NCI-H460 (cell line): ENCODE results near the gene ARF5. TPM values are rescaled to one million over a fixed set of nuclear protein-coding genes. Genes with fewer than 3 reads are reported as not detected.
"Not testable (repeated sequence)": the region's sequence is repeated elsewhere in the genome, so short reads cannot be mapped to it uniquely, and the experiment has no call there.

ENCODE experiments used
- DNase-seq: peaks from one replicate; pipeline ENCODE4 v3.0.0-alpha.2; 2016; ENCODE audit warnings: low read depth; ENCODE audit errors: extremely low read depth
- polyA plus RNA-seq: library from polyadenylated mRNA; depleted of rRNA; stranded (reverse); fragments of >200 nt; gene quantifications from 2 replicates; pipeline ENCODE4 v1.2.3, GENCODE V29; 2014; cell fraction: nucleus; rRNA removed
- total RNA-seq: library from RNA; depleted of rRNA; stranded (reverse); fragments of >200 nt; shearing (Covaris generic); gene quantifications from 2 replicates; pipeline ENCODE4 v1.2.3, GENCODE V29; 2014; rRNA removed

ARF5 gene
- total RNA-seq: 104 and 112 TPM in 2 replicates
- 212 and 236 TPM in 2 replicates for polyA plus RNA-seq

DNA sequence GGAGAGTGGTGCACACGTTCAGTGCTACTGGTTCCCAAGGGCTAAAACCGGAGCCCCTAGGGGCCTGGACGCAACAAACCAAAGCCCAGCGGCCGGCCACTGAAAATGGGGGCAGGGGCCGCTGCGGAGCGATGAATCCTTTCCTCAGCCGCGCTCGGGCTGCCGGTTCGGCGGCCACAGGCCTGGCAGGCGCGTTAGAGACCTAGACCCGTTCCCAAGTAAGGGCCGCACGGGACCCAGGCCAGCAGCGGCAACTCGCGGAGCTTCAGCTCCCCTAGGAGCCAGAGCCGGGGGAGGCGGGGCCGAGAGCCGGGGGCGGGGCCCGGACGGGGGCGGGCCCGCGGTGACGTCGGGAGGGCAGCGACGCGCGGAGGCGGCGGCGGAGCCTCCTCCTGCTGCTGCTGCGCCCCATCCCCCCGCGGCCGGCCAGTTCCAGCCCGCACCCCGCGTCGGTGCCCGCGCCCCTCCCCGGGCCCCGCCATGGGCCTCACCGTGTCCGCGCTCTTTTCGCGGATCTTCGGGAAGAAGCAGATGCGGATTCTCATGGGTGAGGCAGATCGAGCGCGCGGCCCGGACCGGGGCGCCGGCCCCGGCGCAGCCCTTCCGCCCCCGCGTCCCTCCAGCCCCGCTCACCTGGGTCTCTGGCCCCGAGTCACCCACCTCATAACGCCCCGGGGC, at the start of gene ARF5:
Gene ARF5 (plus strand): TSS at position 393 of the 678 bp plus-strand sequence. CDS start 88 bp downstream, at position 481.
- DNase-seq: peak; percentile 81

- DNase-seq: no peak
Measured at GRCh38 chr7:127539116-127539515, 49.1 kb upstream of the ARF5 start.

GRCh38 chr7:127540461-127540860, 47.8 kb upstream of the ARF5 start:
- not testable (repeated sequence) for DNase-seq

- no peak for DNase-seq
Measured at GRCh38 chr7:127541548-127541947, 46.7 kb upstream of the ARF5 start.

GRCh38 chr7:127546313-127546712, 41.9 kb upstream of the ARF5 start:
- DNase-seq: no peak

GRCh38 chr7:127550247-127550646, 38.0 kb upstream of the ARF5 start:
- DNase-seq: no peak

DNA sequence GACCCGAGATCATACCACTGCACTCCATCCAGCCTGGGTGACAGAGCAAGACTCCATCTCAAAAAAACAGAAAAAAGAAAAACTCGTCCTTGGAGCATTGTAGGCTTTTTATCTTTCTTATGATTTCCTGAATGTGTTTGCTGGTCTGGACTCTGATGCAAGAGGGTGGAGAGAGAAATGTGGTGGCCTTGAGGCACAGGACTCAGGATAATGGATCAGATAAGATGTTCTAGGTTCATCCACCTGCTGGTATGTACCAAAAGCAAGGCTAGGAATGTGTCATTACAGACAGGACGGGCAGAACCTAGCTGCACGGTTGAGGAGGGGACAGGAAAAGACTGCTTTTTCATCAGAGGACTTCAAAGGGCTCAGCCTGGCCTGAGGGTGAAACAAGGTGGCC, 36.3 kb upstream of the ARF5 start:
- DNase-seq: no peak

DNA sequence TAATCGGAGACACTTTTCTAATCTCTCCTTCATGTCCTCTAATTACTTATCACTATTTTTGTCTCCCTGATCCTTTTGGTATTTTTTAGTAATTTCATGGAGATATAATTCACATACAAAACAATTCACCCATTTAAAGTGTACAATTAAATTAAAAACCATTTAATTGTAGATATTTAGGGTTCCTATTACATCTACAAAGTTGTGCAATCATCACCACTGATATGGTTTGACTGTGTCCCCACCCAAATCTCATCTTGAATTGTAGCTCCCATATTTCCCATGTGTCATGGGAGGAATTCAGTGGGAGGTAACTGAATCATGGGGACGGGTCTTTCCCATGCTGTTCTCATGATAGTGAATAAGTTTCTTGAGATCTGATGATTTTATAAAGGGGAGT, 31.8 kb upstream of the ARF5 start:
- DNase-seq: no peak

DNA sequence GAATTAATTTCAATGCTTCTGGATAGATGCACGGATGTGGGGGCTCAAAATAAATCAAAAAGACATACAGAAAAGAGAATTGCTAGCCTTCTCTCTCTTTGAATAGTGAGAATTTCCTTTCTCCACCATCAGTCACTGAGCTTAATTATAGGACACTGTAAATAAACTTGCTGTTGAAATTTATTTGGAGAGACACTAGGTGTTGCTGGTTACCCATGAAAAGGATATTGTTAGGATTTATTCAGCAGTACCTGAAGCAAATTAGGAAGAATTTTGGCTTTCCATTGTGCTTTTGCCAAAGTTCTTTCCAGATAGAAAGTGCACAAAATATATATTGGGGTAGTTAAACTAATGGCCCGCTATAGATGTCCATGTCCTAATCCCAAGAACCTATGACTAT, 30.4 kb upstream of the ARF5 start:
- DNase-seq: no peak

- DNase-seq: no peak
Measured at GRCh38 chr7:127566242-127566641, 22.0 kb upstream of the ARF5 start.

DNA sequence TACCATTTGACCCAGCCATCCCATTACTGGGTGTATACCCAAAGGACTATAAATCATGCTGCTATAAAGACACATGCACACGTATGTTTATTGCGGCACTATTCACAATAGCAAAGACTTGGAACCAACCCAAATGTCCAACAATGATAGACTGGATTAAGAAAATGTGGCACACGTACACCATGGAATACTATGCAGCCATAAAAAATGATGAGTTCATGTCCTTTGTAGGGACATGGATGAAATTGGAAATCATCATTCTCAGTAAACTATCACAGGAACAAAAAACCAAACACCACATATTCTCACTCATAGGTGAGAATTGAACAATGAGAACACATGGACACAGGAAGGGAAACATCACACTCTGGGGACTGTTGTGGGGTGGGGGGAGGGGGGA, 20.2 kb upstream of the ARF5 start:
- DNase-seq: not testable (repeated sequence)

DNA sequence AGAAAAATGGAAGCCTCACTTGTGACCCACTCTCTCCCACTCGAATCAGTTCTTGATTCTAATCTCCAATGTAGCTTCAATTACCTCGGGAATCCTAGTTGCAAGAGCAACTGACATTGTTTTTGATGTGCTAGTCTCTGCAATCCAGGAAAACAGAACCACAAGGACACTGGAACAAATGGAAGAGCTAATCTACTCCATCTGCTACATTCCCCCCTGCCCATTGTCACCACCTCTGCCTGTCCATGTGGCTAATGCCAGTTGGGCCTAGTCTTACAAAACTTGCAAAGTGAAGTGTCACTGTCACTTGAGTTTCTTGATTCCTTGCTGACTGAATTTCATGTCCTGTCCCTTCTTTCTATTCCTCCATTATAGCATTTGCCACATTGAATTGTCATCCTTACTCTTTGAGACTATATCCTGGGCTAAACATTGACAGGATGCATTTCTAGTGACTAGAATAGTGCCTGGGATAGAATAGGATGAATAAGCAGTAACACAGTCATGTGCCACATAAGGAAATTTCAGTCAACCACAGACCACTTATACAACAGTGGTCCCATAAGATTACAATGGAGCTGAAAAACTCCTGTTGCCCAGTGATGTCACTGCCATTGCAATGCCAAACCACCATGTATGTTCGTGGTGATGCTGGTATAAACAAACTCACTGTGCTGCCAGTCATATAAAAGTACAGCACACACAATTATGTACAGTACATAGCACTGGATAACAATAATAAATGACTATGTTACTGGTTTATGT, 16.3 kb upstream of the ARF5 start:
- no peak for DNase-seq

DNA sequence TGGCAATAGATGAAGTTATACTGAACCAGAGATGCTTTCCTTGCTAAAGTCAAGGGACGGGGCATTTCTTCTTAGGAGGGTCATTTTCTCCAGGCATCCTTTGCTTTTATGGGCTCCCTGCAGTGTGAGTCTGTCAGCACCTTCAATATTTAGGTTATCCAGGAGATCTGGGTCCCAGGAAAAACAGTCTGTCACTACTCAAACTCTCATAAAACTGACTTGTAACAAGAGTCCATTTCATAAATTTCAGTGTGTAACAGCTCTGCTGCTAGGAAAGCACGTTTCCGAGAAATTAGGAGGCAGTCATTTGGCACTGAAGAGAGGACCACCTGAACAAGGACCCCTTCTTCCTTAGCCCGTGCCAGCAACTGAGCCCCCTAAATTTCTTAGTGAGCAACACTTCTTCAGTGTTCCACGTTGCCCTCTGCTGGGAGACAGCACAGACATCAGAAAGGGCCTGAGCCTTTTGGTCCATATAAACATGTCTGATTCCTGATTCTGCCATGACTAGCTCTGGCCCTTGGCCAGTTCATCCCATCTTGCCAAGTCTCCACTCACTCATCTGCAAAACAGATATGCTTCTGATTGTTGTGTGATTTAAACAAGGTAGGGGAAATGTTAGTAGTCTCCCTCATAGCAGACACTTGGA, 10.1 kb upstream of the ARF5 start:
- no peak for DNase-seq

- no peak for DNase-seq
Measured at GRCh38 chr7:127578711-127579275, 9.4 kb upstream of the ARF5 start.

- DNase-seq: no peak
Measured at GRCh38 chr7:127580612-127581011, 7.6 kb upstream of the ARF5 start.

GRCh38 chr7:127581716-127582115, 6.5 kb upstream of the ARF5 start:
- no peak for DNase-seq

DNA sequence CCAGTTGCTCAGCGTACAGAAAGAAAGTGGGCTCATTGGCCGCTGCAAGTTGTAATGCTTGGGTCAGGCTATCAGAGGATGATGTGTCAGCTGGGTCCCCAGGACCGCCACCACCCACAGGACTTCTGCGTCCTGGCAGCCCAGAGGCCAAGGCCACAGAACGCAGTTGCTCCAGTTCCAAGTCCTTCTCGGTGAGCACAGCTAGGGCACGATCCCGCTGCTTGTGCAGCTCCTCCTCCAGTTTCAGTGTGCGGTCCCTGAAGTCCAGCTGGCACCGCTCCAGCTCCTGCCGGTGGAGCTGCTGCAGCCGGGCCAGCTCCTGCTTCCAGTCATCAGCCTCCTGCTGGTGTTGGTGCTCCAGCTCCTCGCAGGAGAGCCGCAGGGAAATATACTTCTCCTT, 5.8 kb upstream of the ARF5 start:
- no peak for DNase-seq

DNA sequence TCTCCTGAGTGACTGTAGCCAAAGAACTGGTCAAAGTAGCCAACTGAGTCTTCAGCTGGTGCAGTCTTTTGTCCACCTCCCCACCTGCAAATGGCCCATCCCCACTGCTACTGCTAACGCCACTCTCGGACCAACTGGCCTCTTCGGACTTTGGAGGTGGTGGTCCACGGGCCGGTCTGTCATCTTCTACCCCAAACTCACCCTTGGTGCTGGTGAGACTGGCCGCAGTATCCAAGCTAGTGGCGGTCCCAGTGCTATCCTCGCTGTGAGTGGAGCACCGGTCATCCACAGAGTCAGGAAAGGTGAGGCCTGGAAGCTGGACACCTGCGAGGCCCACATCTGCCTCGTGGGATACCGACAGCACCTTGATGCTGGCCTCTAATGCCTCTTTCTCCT, 3.6 kb upstream of the ARF5 start:
- DNase-seq: no peak

DNA sequence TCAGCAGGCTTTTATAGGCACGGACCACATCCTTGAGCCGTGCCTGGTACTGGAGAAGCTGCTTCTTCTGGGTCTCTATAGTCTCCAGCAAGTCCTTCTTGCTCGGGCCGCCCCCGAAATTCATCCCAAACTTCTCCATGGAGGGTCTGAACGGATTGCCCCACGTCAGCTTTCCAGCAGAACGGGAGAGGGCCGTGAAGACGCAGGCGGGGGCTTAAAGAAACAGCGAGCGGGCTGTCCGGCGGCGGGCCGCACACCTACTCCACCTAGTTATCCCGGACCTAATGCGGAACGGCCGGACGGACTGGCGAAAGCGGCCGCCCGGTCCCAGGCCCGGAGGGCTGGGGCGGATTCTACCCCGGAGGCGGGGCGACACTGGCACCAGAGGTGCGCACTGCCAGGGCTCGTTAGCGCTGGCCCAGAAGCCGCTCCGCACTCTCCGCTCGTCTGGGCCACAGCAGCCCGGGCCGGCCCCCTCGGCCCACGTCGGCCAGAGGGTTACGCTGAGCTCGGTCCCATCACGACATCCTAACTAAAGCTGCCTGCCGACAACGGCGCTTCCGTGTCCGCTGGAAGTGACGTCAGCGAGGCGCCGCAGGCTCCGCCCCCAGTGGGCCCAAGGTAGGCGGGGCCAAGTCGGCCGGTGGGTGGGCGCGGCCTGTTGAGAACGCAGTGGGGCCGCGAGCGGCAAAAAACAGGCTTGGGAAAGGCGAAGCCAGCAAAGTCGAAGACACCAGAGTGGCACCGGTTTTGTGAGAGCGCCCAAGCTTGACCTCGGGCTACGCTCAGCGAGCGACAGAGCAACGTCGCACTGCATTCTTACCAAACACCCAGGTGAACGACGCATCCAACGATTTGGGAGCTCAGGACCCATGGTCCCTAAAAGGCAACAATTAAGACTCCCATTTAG, 2.9 kb upstream of the ARF5 start, which contains the start of gene GCC1:
Gene GCC1 (minus strand): TSS at position 553 of the 910 bp plus-strand sequence. CDS start 414 bp downstream, at position 139.
- DNase-seq: peak; percentile 79

- DNase-seq: no peak
Measured at GRCh38 chr7:127586346-127586745, 1.9 kb upstream of the ARF5 start.
